H1 (cell line): ENCODE measurements around the gene ETV5. TPM values are rescaled to one million over a fixed set of nuclear protein-coding genes. Genes with fewer than 3 reads are reported as not detected.

Source experiments
- CTCF ChIA-PET: fragments of 300-600 bp; sonication (Branson Sonifier 250); formaldehyde crosslinking; loops from one replicate; lab custom pipeline; 2021; ENCODE audit not compliant: partially characterized antibody; lab: Charles Lee
- POLR2A ChIA-PET: fragments of 300-600 bp; sonication (Branson Sonifier 250); formaldehyde crosslinking; loops from one replicate; lab custom pipeline; 2021; ENCODE audit warnings: inconsistent platforms; ENCODE audit not compliant: partially characterized antibody; lab: Charles Lee
- DNase-seq, 2 experiments: peaks; one replicate each; pipeline versions ENCODE4 v3.0.0 to v3.0.0-alpha.2; 2010 to 2022; ENCODE audit warnings: low spot score in 2 of 2, low read depth in 1 of 2, mixed read lengths in 1 of 2
- FAIRE-seq: peaks from 2 replicates; lab custom pipeline; 2011; peaks lifted over from hg19 to GRCh38; lab: Jason Lieb, UNC
- H2AFZ ChIP-seq: 2 replicates; pipeline ENCODE4 v1.8.1; 2012; ENCODE audit warnings: low read length, inconsistent platforms
- H2AK5ac ChIP-seq: 2 replicates; pipeline ENCODE4 v1.6.1; 2013; ENCODE audit warnings: low read depth, low read length
- H2BK120ac ChIP-seq: replicated peaks from 2 replicates; pipeline ENCODE3; 2013; ENCODE audit warnings: low read depth, low read length, inconsistent platforms
- H2BK12ac ChIP-seq: 2 replicates; pipeline ENCODE4 v1.6.1; 2013; ENCODE audit warnings: low read depth, low read length
- H2BK15ac ChIP-seq: 2 replicates; pipeline ENCODE4 v1.6.1; 2013; ENCODE audit warnings: low read length
- H2BK20ac ChIP-seq: 2 replicates; pipeline ENCODE4 v1.6.1; 2013; ENCODE audit warnings: low read length
- H2BK5ac ChIP-seq: 2 replicates; pipeline ENCODE4 v1.6.1; 2013; ENCODE audit warnings: low read depth, low read length
- H3K14ac ChIP-seq: 2 replicates; pipeline ENCODE4 v1.6.1; 2013; ENCODE audit warnings: inconsistent platforms; ENCODE audit not compliant: insufficient read length
- H3K18ac ChIP-seq: 2 replicates; pipeline ENCODE4 v1.6.1; 2013; ENCODE audit warnings: low read length; ENCODE audit errors: extremely low read depth
- H3K23ac ChIP-seq: 2 replicates; pipeline ENCODE4 v1.6.1; 2013; ENCODE audit warnings: inconsistent platforms; ENCODE audit not compliant: insufficient read length
- H3K23me2 ChIP-seq: 2 replicates; pipeline ENCODE4 v1.6.1; 2013; ENCODE audit warnings: low read depth, low read length
- H3K27ac ChIP-seq: 2 replicates; pipeline ENCODE4 v1.6.1; 2011; ENCODE audit warnings: low read depth, low read length, inconsistent platforms
- H3K27me3 ChIP-seq, 4 experiments: replicated peaks in 1 of 4; 1 replicate in 1 of 4; 2 replicates in 3 of 4; pipeline versions ENCODE4 v1.6.1 to v1.8.1; 2011 to 2013; ENCODE audit warnings: low read length in 3 of 4, mild to moderate bottlenecking in 3 of 4, inconsistent platforms in 2 of 4, mixed read lengths in 2 of 4, moderate library complexity in 1 of 4; ENCODE audit not compliant: control insufficient read depth in 3 of 4, insufficient read depth in 3 of 4; ENCODE audit errors: extremely low read depth in 1 of 4
- H3K36me3 ChIP-seq, 4 experiments: 2 replicates each; pipeline versions ENCODE4 v1.6.1 to v1.8.1; 2011 to 2013; ENCODE audit warnings: mild to moderate bottlenecking in 4 of 4, low read length in 3 of 4, moderate library complexity in 2 of 4, control low read depth in 1 of 4, inconsistent platforms in 1 of 4; ENCODE audit not compliant: insufficient read depth in 4 of 4, control insufficient read depth in 2 of 4
- H3K4ac ChIP-seq: replicated peaks from 2 replicates; pipeline ENCODE3; 2013; ENCODE audit warnings: low read length, low read depth, mixed read lengths, inconsistent platforms; ENCODE audit not compliant: insufficient read length
- H3K4me1 ChIP-seq, 4 experiments: replicated peaks in 1 of 4; 1 replicate in 1 of 4; 2 replicates in 3 of 4; pipeline versions ENCODE4 v1.6.1 to v1.8.1; 2011 to 2013; ENCODE audit warnings: low read length in 3 of 4, inconsistent platforms in 2 of 4, mixed read lengths in 1 of 4; ENCODE audit not compliant: insufficient read depth in 4 of 4, control insufficient read depth in 3 of 4
- H3K4me2 ChIP-seq, 2 experiments: 2 replicates each; pipeline versions ENCODE4 v1.6.1 to v1.8.1; 2011 to 2013; ENCODE audit warnings: low read depth in 2 of 2, low read length in 2 of 2, control low read depth in 1 of 2, inconsistent platforms in 1 of 2, mild to moderate bottlenecking in 1 of 2; ENCODE audit not compliant: insufficient read depth in 1 of 2
- H3K4me3 ChIP-seq, 4 experiments: fragments of 200-600, 300-600 bp in 1 of 4; sonication (generic), shearing (Covaris generic), sonication (Bioruptor Twin) in 1 of 4; 2 replicates each; pipeline versions ENCODE4 v1.5.1 to v1.8.1; 2011 to 2016; ENCODE audit warnings: low read length in 4 of 4, low read depth in 3 of 4, control low read depth in 2 of 4, inconsistent platforms in 2 of 4, mild to moderate bottlenecking in 2 of 4, mixed read lengths in 1 of 4, moderate library complexity in 1 of 4; ENCODE audit not compliant: insufficient read depth in 2 of 4; ENCODE audit errors: extremely low read depth in 1 of 4
- H3K56ac ChIP-seq: replicated peaks from 2 replicates; pipeline ENCODE3; 2013; ENCODE audit warnings: low read depth, mild to moderate bottlenecking, mixed read lengths, low read length, inconsistent platforms; ENCODE audit not compliant: insufficient read length
- H3K79me1 ChIP-seq: 2 replicates; pipeline ENCODE4 v1.6.1; 2013; ENCODE audit warnings: low read depth, low read length, control low read depth
- H3K79me2 ChIP-seq, 2 experiments: 2 replicates each; pipeline versions ENCODE4 v1.6.1 to v1.8.1; 2012 to 2013; ENCODE audit warnings: low read length in 2 of 2, mild to moderate bottlenecking in 2 of 2, inconsistent platforms in 1 of 2; ENCODE audit not compliant: insufficient read depth in 2 of 2, control insufficient read depth in 1 of 2
- H3K9ac ChIP-seq, 4 experiments: replicated peaks in 1 of 4; 1 replicate in 1 of 4; 2 replicates in 3 of 4; pipeline versions ENCODE4 v1.6.1 to v1.8.1; 2011 to 2013; ENCODE audit warnings: low read depth in 3 of 4, low read length in 3 of 4, control low read depth in 2 of 4, mild to moderate bottlenecking in 2 of 4, moderate library complexity in 2 of 4, inconsistent platforms in 1 of 4; ENCODE audit errors: extremely low read depth in 1 of 4
- H3K9me3 ChIP-seq, 2 experiments: 2 replicates each; pipeline versions ENCODE4 v1.6.1 to v1.8.1; 2012 to 2013; ENCODE audit warnings: mild to moderate bottlenecking in 2 of 2, moderate library complexity in 2 of 2, control low read depth in 1 of 2, inconsistent platforms in 1 of 2, low read depth in 1 of 2, low read length in 1 of 2, mixed read lengths in 1 of 2; ENCODE audit not compliant: insufficient read depth in 2 of 2
- H4K20me1 ChIP-seq, 2 experiments: replicated peaks in 1 of 2; 2 replicates each; pipeline versions ENCODE3 to v1.8.1; 2011 to 2013; ENCODE audit warnings: inconsistent platforms in 2 of 2, low read length in 2 of 2, mild to moderate bottlenecking in 1 of 2; ENCODE audit not compliant: insufficient read depth in 2 of 2, control insufficient read depth in 1 of 2
- H4K5ac ChIP-seq: 2 replicates; pipeline ENCODE4 v1.6.1; 2013; ENCODE audit warnings: low read length, low read depth, mixed read lengths, inconsistent platforms; ENCODE audit not compliant: insufficient read length
- H4K8ac ChIP-seq: 2 replicates; pipeline ENCODE4 v1.8.0; 2013; ENCODE audit warnings: mild to moderate bottlenecking, moderate library complexity, low read length, inconsistent platforms; ENCODE audit not compliant: insufficient read depth; ENCODE audit errors: extremely low read depth
- H4K91ac ChIP-seq: replicated peaks from 2 replicates; pipeline ENCODE3; 2013; ENCODE audit warnings: low read length, mixed read lengths, inconsistent platforms; ENCODE audit not compliant: insufficient read length
- BCL11A ChIP-seq, 2 experiments: IDR thresholded peaks; one replicate each; pipeline ENCODE4 v1.6.1; 2011; ENCODE audit warnings: low read depth in 2 of 2, low read length in 2 of 2, mild to moderate bottlenecking in 2 of 2
- CBX5 ChIP-seq: fragments of 300-800, 300-1000 bp; sonication (generic); IDR thresholded peaks from 2 replicates; pipeline ENCODE4 v1.7.1; 2016; ENCODE audit warnings: antibody characterized with exemption, low read length, low read depth
- CHD1 ChIP-seq: IDR thresholded peaks from 2 replicates; pipeline ENCODE4 v1.6.1; 2012; ENCODE audit warnings: low read depth, low read length, improper control_type of control experiment
- GTF2F1 ChIP-seq: IDR thresholded peaks from 2 replicates; pipeline ENCODE4 v1.6.1; 2012; ENCODE audit warnings: low read depth, low read length, improper control_type of control experiment, borderline replicate concordance
- KDM4A ChIP-seq: IDR thresholded peaks from one replicate; pipeline ENCODE4 v1.7.1; 2012; ENCODE audit warnings: low read depth, mild to moderate bottlenecking, moderate library complexity, low read length, inconsistent platforms; ENCODE audit not compliant: severe bottlenecking
- PHF8 ChIP-seq: fragments of 200-600 bp; sonication (generic); conservative IDR thresholded peaks from 2 replicates; pipeline ENCODE4 v1.7.1; 2012; ENCODE audit warnings: low read depth, mild to moderate bottlenecking, inconsistent platforms, low read length, moderate library complexity
- WGBS, 2 experiments: shearing (Covaris generic) in 1 of 2; methylation state at CpG; one replicate each; pipeline versions ENCODE4 v1.1.6 to v1.1.7; 2013 to 2015; ENCODE audit warnings: low lambda C conversion rate in 2 of 2, mixed read lengths in 2 of 2, inconsistent platforms in 1 of 2, low coverage in 1 of 2, missing lambda C conversion rate in 1 of 2; ENCODE audit not compliant: insufficient replicate concordance in 2 of 2, insufficient coverage in 1 of 2, insufficient read length in 1 of 2; ENCODE audit errors: extremely low coverage in 1 of 2, missing lambda C conversion rate in 1 of 2; 5-methylcytosine and 5-hydroxymethylcytosine counted together
- polyA plus RNA-seq, 7 experiments: library from polyadenylated mRNA; depleted of rRNA in 3 of 7; stranded (reverse) in 5 of 7; unstranded in 2 of 7; fragments of >200 nt in 5 of 7; fragments of 200-250 nt in 2 of 7; gene quantifications; 1 replicate in 5 of 7; 2 replicates in 1 of 7; 4 replicates in 1 of 7; pipeline versions ENCODE4 v1.2.1 to v1.2.3, GENCODE V29; 2011 to 2013; ENCODE audit warnings: missing spikeins in 2 of 7, mixed read lengths in 2 of 7
- total RNA-seq: library from RNA; stranded (reverse); fragmentation: NEBNext Ultra II Directional; extraction: Animal tissue kit (Norgen Biotek cat#: 25700); gene quantifications from 2 replicates; pipeline ENCODE4 v1.2.1, GENCODE V29; 2021
- TF ChIP-seq, protein P1 (sequence below): IDR thresholded peaks from 2 replicates; pipeline ENCODE4 v1.6.1; 2012; ENCODE audit warnings: low read length, inconsistent platforms

ETV5 gene
- total and polyA plus RNA-seq, 2 of the 8 experiments (the other 6 are each of a cell fraction or from before 2014, with no cell fraction given): 13.1 to 36.9 TPM

- H3K18ac ChIP-seq: no peak overlapping the region
- H4K5ac ChIP-seq: no peak overlapping the region
- no peaks in the 10 kb centered on the region for H4K20me1 ChIP-seq
- no peaks in the 10 kb centered on the region for H3K23me2 ChIP-seq
- FAIRE-seq (no peak), DNase-seq (no peak)
- H3K14ac ChIP-seq: no peak overlapping the region
- no peak overlapping the region for H3K4me2 ChIP-seq
- H3K4me3 ChIP-seq: no peak overlapping the region
- H3K27ac ChIP-seq: no peak overlapping the region
- H3K9me3 ChIP-seq: no peaks in the 10 kb centered on the region
- ChIA-PET CTCF (interaction anchor here (1.2 kb wide), 1 partner anchor 14 kb away, joined by 3 read pairs; no protein-coding TSS in a partner anchor), POLR2A (no interaction called here)
- no peak overlapping the region for H2BK120ac ChIP-seq
- no peak overlapping the region for H2BK12ac ChIP-seq
- H3K9ac ChIP-seq: no peak overlapping the region
- no peaks in the 10 kb centered on the region for H3K4me1 ChIP-seq
- H3K23ac ChIP-seq: no peak overlapping the region
- no peak overlapping the region for H2AK5ac ChIP-seq
- no peak overlapping the region for H2AFZ ChIP-seq
- H2BK5ac ChIP-seq: no peak overlapping the region
- WGBS, 2 experiments: 92% methylated on average over 3 of the region's 3 CpGs; no CpG with 5 or more reads in 1 of the 2 experiments
- no peak overlapping the region for H3K56ac ChIP-seq
- no peak overlapping the region for H4K91ac ChIP-seq
- TF ChIP-seq KDM4A (no peak), GTF2F1 (no peak), BCL11A (IDR thresholded peaks at IDR 0.05; ENCODE audit: low read depth in 2 of 2, low read length in 2 of 2) (no peak), CHD1 (no peak), PHF8 (no peak), CBX5 (no peak)
- TF ChIP-seq, protein P1, sequence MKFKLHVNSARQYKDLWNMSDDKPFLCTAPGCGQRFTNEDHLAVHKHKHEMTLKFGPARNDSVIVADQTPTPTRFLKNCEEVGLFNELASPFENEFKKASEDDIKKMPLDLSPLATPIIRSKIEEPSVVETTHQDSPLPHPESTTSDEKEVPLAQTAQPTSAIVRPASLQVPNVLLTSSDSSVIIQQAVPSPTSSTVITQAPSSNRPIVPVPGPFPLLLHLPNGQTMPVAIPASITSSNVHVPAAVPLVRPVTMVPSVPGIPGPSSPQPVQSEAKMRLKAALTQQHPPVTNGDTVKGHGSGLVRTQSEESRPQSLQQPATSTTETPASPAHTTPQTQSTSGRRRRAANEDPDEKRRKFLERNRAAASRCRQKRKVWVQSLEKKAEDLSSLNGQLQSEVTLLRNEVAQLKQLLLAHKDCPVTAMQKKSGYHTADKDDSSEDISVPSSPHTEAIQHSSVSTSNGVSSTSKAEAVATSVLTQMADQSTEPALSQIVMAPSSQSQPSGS: no peak
- TF ChIP-seq, all 59 proteins: peak for 0
- H3K79me2 ChIP-seq: no peaks in the 10 kb centered on the region
- H3K27me3 ChIP-seq: peaks cover 0 to 2% (median 0%) of the 10 kb centered on the region in 4 experiments; a peak in 1 of 7 replicates
- no peaks in the 10 kb centered on the region for H3K36me3 ChIP-seq
- no peak overlapping the region for H4K8ac ChIP-seq
- H2BK15ac ChIP-seq: no peak overlapping the region
- H3K79me1 ChIP-seq: no peaks in the 10 kb centered on the region
- no peak overlapping the region for H2BK20ac ChIP-seq
- H3K4ac ChIP-seq: no peak overlapping the region
These were observed 104.7 kb downstream of the ETV5 start for GRCh38 chr3:186004209-186004608.
